Psoas muscle (tissue), 8 donors: ENCODE data around the gene BRIP1. TPM values are rescaled to one million over a fixed set of nuclear protein-coding genes. Genes with fewer than 3 reads are reported as not detected.

Source experiments
- ATAC-seq, 4 donors: fragments of 200-7000 bp; cut with Tn5 transposase; one replicate each; pipeline ENCODE4 v1.9.1; 2020; ENCODE audit warnings: moderate library complexity in 3 of 4, mild to moderate bottlenecking in 2 of 4
- DNase-seq, 2 donors: peaks; one replicate each; pipeline ENCODE4 v3.0.0-alpha.2; 2020
- H3K27ac ChIP-seq: fragments of 200-600 bp; one replicate; pipeline ENCODE4 v1.8.0; 2022
- H3K27me3 ChIP-seq, 3 donors: fragments of 200-600 bp in 1 of 3; one replicate each; pipeline versions ENCODE4 v1.6.1 to v1.8.0; 2013 to 2022; ENCODE audit warnings: low read length in 2 of 3, mild to moderate bottlenecking in 2 of 3, moderate library complexity in 1 of 3; ENCODE audit not compliant: insufficient read depth in 3 of 3
- H3K36me3 ChIP-seq, 2 donors: fragments of 200-600 bp in 1 of 2; one replicate each; pipeline versions ENCODE4 v1.6.1 to v1.8.0; 2013 to 2022; ENCODE audit warnings: low read depth in 1 of 2, mild to moderate bottlenecking in 1 of 2, moderate library complexity in 1 of 2; ENCODE audit not compliant: insufficient read depth in 1 of 2
- H3K4me1 ChIP-seq: fragments of 200-600 bp; one replicate; pipeline ENCODE4 v1.8.0; 2022
- H3K4me3 ChIP-seq: fragments of 200-600 bp; one replicate; pipeline ENCODE4 v1.8.0; 2022; ENCODE audit warnings: mild to moderate bottlenecking
- H3K9me3 ChIP-seq: fragments of 200-600 bp; one replicate; pipeline ENCODE4 v1.8.0; 2022
- WGBS, 3 donors: extraction: QIAGEN DNeasy Blood & Tissue Kit; methylation state at CpG; one replicate each; pipeline versions ENCODE4 v1.1.6 to v1.1.7; 2013; 5-methylcytosine and 5-hydroxymethylcytosine counted together
- intact Hi-C, 2 donors: fragments of 100-400 bp; cut with DNase I; formaldehyde crosslinking; loops; one replicate each; pipeline versions ENCODE4 v1.11.0 to v1.14.2; 2022
- polyA plus RNA-seq, 3 donors: library from polyadenylated mRNA; stranded (reverse); fragments of 200-250 nt; gene quantifications; one replicate each; pipeline ENCODE4 v1.2.3, GENCODE V29; 2013
- total RNA-seq, 4 donors: library from RNA; stranded (reverse); fragmentation: NEBNext Ultra II Directional in 2 of 4; extraction: Animal tissue kit (Norgen Biotek cat#: 25700) in 2 of 4; gene quantifications; one replicate each; pipeline versions ENCODE4 v1.2.1 to v1.2.4, GENCODE V29; 2021 to 2023
- TF ChIP-seq, protein P1 (sequence below): fragments of 200-600 bp; IDR thresholded peaks from one replicate; pipeline ENCODE4 v1.8.0; 2022; ENCODE audit warnings: antibody characterized with exemption
- donor health status: healthy with polysubstance abuse.
- donor health status: DM: no; HTN: no; CAD: no; lungs with moderate emphysema.
- donor health status: Bipolar disorder and iron deficiency.
- donor health status: healthy.
- donor health status: DM: yes; HTN: yes; CAD: no.
- donor health status: DM: no; HTN: no; CAD: no.
- donor health status: DM: no; HTN: no; CAD: no.
- donor health status: DM: yes; HTN: yes; CAD: no.

Gene BRIP1
- total and polyA plus RNA-seq, 7 donors = 0.03 to 0.40 (median 0.19) TPM; not detected in 1

DNA sequence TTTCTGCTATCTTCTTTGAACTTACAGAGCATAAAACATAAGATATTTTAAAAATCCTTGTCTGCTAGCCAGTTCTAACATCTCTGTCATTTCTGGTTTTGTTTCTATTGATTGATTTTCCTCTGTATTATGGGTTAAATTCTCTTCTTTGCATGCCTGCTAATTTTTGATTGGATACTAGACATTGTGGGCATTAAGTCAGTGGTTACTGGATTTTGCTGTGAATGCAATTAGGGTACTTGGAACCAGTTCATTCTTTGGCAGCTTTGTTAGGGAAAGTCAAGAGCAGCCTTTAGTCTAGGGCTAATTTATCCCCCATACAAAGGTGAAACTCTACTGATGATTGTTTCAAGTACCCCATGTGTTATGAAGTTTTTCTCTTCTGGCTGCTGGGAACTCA, 145.3 kb downstream of the BRIP1 start:
- DNase-seq (no peak), ATAC-seq (no peak)
- no peaks in the 10 kb centered on the region for H3K27me3 ChIP-seq
- no peak overlapping the region for H3K4me3 ChIP-seq
- TF ChIP-seq, protein P1, sequence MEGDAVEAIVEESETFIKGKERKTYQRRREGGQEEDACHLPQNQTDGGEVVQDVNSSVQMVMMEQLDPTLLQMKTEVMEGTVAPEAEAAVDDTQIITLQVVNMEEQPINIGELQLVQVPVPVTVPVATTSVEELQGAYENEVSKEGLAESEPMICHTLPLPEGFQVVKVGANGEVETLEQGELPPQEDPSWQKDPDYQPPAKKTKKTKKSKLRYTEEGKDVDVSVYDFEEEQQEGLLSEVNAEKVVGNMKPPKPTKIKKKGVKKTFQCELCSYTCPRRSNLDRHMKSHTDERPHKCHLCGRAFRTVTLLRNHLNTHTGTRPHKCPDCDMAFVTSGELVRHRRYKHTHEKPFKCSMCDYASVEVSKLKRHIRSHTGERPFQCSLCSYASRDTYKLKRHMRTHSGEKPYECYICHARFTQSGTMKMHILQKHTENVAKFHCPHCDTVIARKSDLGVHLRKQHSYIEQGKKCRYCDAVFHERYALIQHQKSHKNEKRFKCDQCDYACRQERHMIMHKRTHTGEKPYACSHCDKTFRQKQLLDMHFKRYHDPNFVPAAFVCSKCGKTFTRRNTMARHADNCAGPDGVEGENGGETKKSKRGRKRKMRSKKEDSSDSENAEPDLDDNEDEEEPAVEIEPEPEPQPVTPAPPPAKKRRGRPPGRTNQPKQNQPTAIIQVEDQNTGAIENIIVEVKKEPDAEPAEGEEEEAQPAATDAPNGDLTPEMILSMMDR = no peak
- H3K9me3 ChIP-seq = peaks cover 8% of the 10 kb centered on the region
- intact Hi-C loops = no loop called here
- H3K36me3 ChIP-seq = no peaks in the 10 kb centered on the region
- no peak overlapping the region for H3K27ac ChIP-seq
- no peaks in the 10 kb centered on the region for H3K4me1 ChIP-seq

DNA sequence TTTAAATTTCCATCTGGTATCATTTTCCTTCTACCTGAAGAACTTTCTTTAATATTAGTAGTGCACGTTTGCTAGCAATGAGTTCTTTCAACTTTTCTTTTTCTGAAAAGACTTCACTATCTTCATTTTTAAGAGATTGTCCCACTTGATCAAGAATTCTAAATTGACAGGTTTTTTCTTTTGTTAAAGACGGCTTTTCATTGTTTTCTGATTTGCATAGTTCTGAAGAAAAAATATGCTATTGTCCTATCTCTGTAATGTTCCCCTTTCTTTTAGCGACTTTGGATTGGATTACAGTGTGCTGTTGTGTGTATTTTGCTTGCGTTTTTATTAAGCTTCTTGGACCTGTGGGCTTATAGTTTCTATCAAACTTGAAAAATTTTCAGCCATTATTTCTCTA, 146.0 kb downstream of the BRIP1 start:
- no peak for ATAC-seq
- DNase-seq = no peak
- Histone ChIP-seq H3K9me3 (peaks cover 8% of the 10 kb centered on the region), H3K27ac (no peak overlapping the region), H3K36me3 (no peaks in the 10 kb centered on the region), H3K4me3 (no peak overlapping the region), H3K27me3 (no peaks in the 10 kb centered on the region), H3K4me1 (no peaks in the 10 kb centered on the region)
- TF ChIP-seq, protein P1 = no peak
- WGBS, 3 donors = 96 to 99% (median 99%) methylated on average over 4 of the region's 4 CpGs
- intact Hi-C loops = no loop called here

DNA sequence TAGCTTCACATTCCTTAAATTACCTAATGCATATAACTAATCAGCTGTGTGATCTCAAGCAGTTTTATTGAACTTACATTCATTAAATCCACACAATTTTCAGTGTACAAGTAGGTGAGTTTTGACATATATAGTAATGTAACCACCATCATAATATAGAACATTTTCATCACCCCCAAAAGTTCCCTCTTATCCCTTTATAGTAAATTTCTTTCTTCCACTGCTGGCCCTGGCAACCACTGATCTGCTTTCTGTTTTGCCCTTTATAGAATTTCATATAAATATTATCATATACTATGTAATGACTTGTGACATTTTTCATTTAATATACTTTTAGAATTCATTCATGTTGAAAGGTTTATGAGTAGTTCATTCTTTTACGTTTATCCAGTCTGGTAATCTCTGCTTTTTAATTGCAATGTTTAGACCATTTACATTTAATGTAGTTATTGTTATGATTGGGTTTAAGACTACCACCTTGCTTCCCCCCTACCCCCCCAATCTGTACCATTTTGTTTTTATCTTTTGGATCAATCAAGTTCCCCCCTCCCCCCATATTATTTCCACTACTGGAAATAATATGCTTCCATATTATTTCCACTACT, 147.0 kb downstream of the BRIP1 start:
- ATAC-seq (no peak), DNase-seq (no peak)
- TF ChIP-seq, protein P1 = no peak
- WGBS, 3 donors = 94 to 100% (median 97%) methylated on average over 1 of the region's 1 CpG
- H3K27me3 ChIP-seq = no peaks in the 10 kb centered on the region
- intact Hi-C loops = no loop called here
- H3K4me3 ChIP-seq = no peak overlapping the region
- H3K9me3 ChIP-seq = peaks cover 8% of the 10 kb centered on the region
- no peaks in the 10 kb centered on the region for H3K36me3 ChIP-seq
- H3K27ac ChIP-seq = no peak overlapping the region
- no peaks in the 10 kb centered on the region for H3K4me1 ChIP-seq

DNA sequence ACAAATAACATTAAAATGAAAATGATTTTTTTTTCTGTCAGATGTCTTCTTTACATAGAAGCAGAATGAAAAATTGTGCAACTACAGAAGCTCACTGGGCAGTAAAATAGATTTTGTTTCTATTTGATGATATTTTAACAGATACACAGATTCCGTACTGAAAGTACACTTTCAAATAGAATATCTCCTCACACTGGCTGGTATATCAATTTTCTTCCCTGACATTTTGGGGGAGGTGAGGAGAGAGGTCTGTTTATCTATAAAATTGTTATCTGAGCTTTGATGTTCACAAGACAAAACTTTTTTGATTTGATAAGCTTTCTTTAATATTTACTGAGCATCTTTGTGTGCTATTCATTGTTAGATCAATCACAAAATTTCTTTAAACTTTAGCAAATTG, 148.0 kb downstream of the BRIP1 start:
- Histone ChIP-seq H3K9me3 (peaks cover 8% of the 10 kb centered on the region), H3K36me3 (no peaks in the 10 kb centered on the region), H3K27ac (no peak overlapping the region), H3K4me3 (no peak overlapping the region), H3K27me3 (no peaks in the 10 kb centered on the region), H3K4me1 (no peaks in the 10 kb centered on the region)
- 96 to 99% (median 98%) methylated on average over 1 of the region's 1 CpG for WGBS, 3 donors
- DNase-seq (no peak), ATAC-seq (no peak)
- TF ChIP-seq, protein P1 = no peak
- intact Hi-C loops = no loop called here

DNA sequence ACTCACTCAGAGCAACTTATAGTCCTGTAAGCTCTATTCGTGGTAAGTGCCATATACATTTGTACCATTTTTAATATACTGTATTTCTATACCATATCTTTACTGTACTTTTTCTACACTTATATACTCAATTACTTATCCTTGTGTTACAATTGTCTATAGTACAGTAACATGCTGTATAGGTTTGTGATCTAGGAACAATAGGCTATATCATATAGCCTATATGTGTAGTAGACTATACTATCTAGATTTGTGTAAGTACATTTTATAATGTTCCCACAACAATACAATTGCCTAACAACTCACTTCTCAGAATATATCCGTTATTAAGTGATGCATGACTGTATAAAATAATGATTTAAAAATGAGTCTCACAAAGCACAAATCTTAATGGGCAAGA, 149.0 kb downstream of the BRIP1 start:
- Histone ChIP-seq H3K27ac (no peak overlapping the region), H3K27me3 (no peaks in the 10 kb centered on the region), H3K4me3 (no peak overlapping the region), H3K36me3 (no peaks in the 10 kb centered on the region), H3K4me1 (no peaks in the 10 kb centered on the region), H3K9me3 (peaks cover 8% of the 10 kb centered on the region)
- intact Hi-C loops = no loop called here
- DNase-seq (no peak), ATAC-seq (no peak)
- TF ChIP-seq, protein P1 = no peak
- 96 to 99% (median 97%) methylated on average over 2 of the region's 2 CpGs for WGBS, 3 donors
